ENCODE measurements around the gene ANAPC10.

The ANAPC10 gene

DNA sequence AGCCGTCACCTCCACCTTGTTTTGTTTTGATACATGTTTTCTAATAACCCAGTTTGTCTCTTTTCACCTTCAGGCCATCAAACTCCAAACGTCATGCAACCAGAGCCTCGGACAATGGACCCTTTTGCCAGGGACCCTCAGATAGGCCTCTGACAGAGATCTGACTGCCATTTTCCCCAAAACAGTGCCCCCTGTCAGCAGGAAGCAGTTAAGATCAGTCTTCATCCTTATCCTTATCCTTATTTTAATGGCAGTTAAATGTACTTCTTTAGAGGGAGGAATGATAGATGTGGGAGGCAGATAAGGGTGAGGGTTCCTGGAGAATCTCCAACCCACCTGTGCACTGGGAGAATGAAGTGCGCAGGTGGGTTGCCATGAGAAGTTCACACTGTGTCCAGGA lies 135.7 kb downstream of the ANAPC10 start:
- TF ChIP-seq, protein P1, sequence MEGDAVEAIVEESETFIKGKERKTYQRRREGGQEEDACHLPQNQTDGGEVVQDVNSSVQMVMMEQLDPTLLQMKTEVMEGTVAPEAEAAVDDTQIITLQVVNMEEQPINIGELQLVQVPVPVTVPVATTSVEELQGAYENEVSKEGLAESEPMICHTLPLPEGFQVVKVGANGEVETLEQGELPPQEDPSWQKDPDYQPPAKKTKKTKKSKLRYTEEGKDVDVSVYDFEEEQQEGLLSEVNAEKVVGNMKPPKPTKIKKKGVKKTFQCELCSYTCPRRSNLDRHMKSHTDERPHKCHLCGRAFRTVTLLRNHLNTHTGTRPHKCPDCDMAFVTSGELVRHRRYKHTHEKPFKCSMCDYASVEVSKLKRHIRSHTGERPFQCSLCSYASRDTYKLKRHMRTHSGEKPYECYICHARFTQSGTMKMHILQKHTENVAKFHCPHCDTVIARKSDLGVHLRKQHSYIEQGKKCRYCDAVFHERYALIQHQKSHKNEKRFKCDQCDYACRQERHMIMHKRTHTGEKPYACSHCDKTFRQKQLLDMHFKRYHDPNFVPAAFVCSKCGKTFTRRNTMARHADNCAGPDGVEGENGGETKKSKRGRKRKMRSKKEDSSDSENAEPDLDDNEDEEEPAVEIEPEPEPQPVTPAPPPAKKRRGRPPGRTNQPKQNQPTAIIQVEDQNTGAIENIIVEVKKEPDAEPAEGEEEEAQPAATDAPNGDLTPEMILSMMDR (IDR thresholded peaks at IDR 0.05), result no peak

DNA sequence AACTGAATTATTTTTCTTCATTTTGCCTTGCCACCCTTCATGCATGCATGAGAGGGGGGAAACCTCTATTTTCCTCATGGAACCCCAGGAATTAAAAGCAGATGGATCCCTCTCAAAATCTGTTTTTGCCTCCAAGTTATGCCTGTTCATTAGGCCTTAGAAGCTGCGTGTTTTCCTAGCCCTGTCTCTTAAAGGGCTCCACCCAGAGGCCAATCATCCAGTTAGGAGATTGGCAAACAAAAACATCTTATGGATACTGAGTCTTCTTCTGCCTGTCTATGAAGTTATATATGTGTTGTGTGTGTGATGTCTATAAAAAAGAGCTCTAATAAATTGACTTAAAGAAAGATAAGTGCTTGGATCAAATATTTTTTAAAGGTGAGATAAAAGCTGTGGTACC lies 142.9 kb downstream of the ANAPC10 start:
- TF ChIP-seq, protein P1 (IDR thresholded peaks at IDR 0.05), result 0 out of 2 replicates have a peak, but pooled peaks have one; percentile 10

DNA sequence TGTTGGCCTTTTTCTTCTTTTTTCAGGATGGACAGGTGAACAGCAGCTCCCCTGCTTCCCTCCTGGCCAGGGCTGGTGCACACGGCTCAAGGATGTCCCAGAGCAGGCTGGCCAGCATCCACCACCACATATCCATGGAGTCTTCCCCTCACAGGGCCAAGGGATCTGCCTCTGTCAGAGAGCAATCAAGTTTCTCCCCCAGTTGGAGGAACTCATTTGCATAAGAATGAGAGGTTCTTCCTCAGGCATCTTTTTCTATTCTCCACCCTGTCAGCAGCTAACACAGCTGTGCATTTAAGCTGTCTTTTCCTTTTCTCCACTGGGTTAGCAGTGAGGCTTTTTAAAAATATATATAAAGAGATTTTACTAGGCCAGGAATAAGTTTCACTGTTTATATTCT lies 143.8 kb downstream of the ANAPC10 start:
- TF ChIP-seq, protein P1 (IDR thresholded peaks at IDR 0.05), result no peak

DNA sequence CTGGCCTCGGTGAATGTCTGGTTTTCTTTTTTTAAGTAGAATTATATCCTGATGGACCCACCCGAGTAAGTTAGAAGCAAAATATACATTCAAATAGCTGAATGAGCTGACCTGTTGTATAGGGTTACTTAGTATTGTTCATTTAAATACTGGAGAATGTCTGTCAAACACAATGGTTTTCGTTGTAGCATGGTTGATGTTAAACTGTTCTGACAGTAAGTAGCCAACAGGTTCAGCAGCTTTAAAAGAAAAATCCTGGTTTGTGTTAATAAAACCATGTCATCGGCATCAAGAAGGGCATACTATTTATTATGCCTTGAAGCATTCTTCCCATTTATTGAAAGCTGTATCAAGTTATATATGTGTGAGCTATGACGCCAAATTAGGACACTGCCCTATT lies 149.6 kb downstream of the ANAPC10 start:
- TF ChIP-seq, protein P1 (IDR thresholded peaks at IDR 0.05), result no peak

DNA sequence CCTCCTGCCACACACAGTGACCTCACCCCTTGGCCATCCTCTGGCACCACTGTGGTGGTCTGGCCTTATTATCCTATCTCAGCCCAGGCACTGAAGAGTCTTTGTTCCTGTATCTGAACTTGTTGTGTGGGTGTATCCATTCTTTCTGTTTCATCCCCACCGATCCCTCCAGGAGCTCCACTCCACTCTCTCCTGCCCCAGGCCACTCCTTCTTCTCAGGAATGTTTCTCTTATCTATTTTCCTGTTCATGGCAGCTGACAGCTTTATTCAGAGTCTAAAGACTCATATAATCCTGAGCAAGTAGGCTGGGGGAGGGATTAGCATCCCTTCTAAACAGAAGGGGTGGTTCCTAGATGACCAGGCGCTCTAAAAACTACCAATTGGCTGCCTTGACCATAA lies 150.0 kb downstream of the ANAPC10 start:
- TF ChIP-seq, protein P1 (IDR thresholded peaks at IDR 0.05), result no peak
